Muscle of leg (tissue), 11 donors: ENCODE data around the gene SCN10A. TPM values are rescaled to one million over a fixed set of nuclear protein-coding genes. Genes with fewer than 3 reads are reported as not detected.

Experiments used
- DNase-seq: peaks from one replicate; pipeline ENCODE4 v3.0.0; 2013
- H3K27ac ChIP-seq: one replicate; pipeline ENCODE4 v1.5.1; 2013; ENCODE audit warnings: mild to moderate bottlenecking, low read length, control low read depth
- H3K27me3 ChIP-seq: one replicate; pipeline ENCODE4 v1.6.1; 2013; ENCODE audit warnings: low read length; ENCODE audit not compliant: control insufficient read depth, insufficient read depth
- H3K36me3 ChIP-seq: one replicate; pipeline ENCODE4 v1.6.1; 2013; ENCODE audit warnings: low read length; ENCODE audit not compliant: control insufficient read depth, insufficient read depth
- H3K4me1 ChIP-seq: one replicate; pipeline ENCODE4 v1.6.1; 2013; ENCODE audit warnings: low read length; ENCODE audit not compliant: control insufficient read depth, insufficient read depth
- H3K4me3 ChIP-seq: one replicate; pipeline ENCODE4 v1.5.1; 2013; ENCODE audit warnings: low read length, control low read depth
- H3K9me3 ChIP-seq: replicated peaks from 2 replicates; pipeline ENCODE4 v1.6.1; 2013; ENCODE audit warnings: low read depth, low read length; ENCODE audit not compliant: control insufficient read depth
- WGBS: methylation state at CpG from one replicate; pipeline ENCODE4 v1.1.5; 2013; ENCODE audit warnings: missing lambda C conversion rate; ENCODE audit not compliant: insufficient coverage; 5-methylcytosine and 5-hydroxymethylcytosine counted together
- polyA plus RNA-seq, 8 donors: library from polyadenylated mRNA; unstranded; fragments of 120-200 nt; gene quantifications; one replicate each; pipeline versions ENCODE4 v1.2.1 to v1.2.3, GENCODE V29; 2013; ENCODE audit warnings: inconsistent platforms in 1 of 8, low replicate concordance in 1 of 8; ENCODE audit not compliant: insufficient read length in 8 of 8, insufficient read depth in 1 of 8
- total RNA-seq: library from RNA; stranded (reverse); fragments of 120-200 nt; gene quantifications from one replicate; pipeline ENCODE4 v1.2.4, GENCODE V29; 2013

Gene SCN10A
- total and polyA plus RNA-seq, 9 donors, result not detected

DNA sequence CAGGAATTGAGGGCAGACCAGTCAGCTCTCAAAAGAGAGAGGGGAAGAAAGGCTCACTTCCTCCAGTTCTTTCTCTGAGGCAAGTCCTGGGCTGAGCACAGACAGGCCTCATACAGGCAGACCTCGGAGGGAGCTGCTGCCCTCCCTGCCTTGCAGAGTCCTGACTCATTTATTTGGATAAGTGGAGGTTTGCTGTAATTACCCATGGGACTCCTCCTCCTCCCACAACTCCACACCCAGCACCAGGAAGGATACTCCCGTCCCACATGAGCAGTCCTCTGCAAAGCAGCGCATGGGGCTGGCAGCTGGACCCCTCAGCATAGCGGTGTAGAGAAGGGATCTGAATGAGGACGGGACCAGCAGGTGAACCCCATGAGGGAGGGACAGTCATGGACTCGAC, 13.4 kb upstream of the SCN10A start:
- Histone ChIP-seq H3K9me3 (no peaks in the 10 kb centered on the region), H3K27me3 (no peaks in the 10 kb centered on the region), H3K4me1 (peaks cover 2% of the 10 kb centered on the region), H3K27ac (no peak overlapping the region), H3K4me3 (no peak overlapping the region), H3K36me3 (no peaks in the 10 kb centered on the region)
- WGBS, result 65% methylated on average over 3 of the region's 6 CpGs
- DNase-seq, result no peak

DNA sequence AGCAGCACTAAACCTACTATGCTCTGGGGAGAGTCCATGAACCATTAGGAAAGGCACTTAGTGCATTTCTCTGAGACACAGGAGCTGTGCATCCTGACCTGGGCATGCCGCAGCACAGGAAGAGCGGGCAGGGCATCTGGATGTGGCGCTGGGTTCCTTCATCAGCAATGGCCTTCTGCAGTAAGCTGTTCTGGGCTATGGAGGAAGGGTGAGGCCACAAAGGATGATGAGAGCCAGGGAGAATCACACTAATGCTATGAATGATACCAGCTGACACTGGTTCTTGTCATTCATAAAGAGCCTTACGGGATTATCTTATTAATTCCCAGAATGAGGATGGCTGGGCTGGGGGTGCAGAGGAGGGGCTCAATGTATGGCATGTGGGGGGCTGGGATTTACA, 12.7 kb upstream of the SCN10A start:
- no peak overlapping the region for H3K4me3 ChIP-seq

DNA sequence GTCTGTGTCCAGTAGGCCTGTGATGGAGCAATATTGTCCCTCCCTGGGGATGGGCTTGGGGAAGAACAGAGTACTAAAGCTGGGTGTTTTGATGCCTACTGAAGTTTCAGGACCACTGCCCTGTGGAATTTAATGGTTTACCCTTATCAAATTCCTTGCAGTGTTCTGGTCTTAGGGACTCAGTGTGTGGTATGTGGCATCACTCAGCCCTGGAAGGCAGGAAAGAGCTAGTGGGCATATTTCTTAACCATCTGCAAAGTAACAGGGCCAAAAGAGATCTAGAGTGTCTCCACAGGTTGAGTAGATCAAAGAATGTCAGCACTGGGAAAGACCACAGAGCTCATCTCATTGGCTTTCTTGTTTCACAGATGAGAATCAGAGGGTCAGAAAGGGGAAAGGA, 11.8 kb upstream of the SCN10A start:
- Histone ChIP-seq H3K27ac (no peak overlapping the region), H3K9me3 (no peaks in the 10 kb centered on the region), H3K36me3 (no peaks in the 10 kb centered on the region), H3K27me3 (no peaks in the 10 kb centered on the region), H3K4me3 (no peak overlapping the region), H3K4me1 (no peaks in the 10 kb centered on the region)
- DNase-seq, result no peak

More for the DNA sequence above, 12.7 kb upstream of the SCN10A start:
- Histone ChIP-seq H3K36me3 (no peaks in the 10 kb centered on the region), H3K27me3 (no peaks in the 10 kb centered on the region), H3K4me1 (no peaks in the 10 kb centered on the region), H3K9me3 (no peaks in the 10 kb centered on the region), H3K27ac (no peak overlapping the region)
- 87% methylated on average over 3 of the region's 4 CpGs for WGBS
- no peak for DNase-seq

DNA sequence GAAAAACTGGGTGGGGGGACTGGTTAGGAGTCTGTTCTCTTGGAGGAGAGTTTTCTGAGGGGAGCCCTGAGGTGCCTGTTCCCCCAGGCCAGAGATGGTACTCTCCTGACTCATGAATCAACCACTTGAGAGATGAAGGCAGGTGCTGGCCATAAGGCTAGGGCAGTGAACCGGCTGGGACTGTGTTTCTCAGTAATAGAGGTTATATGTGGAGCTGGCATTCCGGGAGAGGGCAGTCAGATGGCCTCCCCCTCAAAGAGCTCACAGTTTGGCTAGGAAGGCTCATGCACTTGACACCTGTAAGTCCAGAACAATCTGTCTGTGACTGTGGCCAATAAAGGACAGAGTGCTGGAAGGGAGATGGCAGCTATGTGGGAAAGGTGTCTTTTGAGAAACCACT, 10.0 kb upstream of the SCN10A start:
- no peak overlapping the region for H3K4me3 ChIP-seq
- H3K27me3 ChIP-seq, result no peaks in the 10 kb centered on the region
- no peak for DNase-seq
- H3K9me3 ChIP-seq, result no peaks in the 10 kb centered on the region
- 71% methylated on average over 2 of the region's 2 CpGs for WGBS
- H3K27ac ChIP-seq, result no peak overlapping the region
- no peaks in the 10 kb centered on the region for H3K36me3 ChIP-seq
- H3K4me1 ChIP-seq, result no peaks in the 10 kb centered on the region

DNA sequence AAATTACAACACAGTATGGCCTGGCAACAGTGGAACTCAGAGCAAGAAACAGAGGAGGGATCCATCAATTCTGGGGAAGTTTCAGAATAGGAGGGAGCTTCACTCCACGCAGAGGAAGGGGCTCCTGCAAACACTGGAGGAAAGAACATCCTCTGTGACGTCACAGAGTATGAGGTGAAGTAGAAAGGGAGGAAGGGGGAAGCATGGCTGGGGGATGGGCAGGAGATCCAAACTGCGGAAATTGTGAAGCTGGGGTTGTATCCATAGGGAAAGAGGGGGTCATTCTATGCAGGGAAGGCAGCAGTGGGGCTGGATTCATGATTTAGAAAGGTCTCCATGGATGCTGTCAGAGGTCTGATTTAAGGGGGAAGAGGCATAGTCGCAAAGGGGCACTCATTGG, 8.3 kb upstream of the SCN10A start:
- Histone ChIP-seq H3K27ac (no peak overlapping the region), H3K4me3 (no peak overlapping the region), H3K9me3 (no peaks in the 10 kb centered on the region), H3K4me1 (no peaks in the 10 kb centered on the region), H3K36me3 (no peaks in the 10 kb centered on the region), H3K27me3 (no peaks in the 10 kb centered on the region)
- no peak for DNase-seq
- WGBS, result 56% methylated on average over 3 of the region's 4 CpGs

DNA sequence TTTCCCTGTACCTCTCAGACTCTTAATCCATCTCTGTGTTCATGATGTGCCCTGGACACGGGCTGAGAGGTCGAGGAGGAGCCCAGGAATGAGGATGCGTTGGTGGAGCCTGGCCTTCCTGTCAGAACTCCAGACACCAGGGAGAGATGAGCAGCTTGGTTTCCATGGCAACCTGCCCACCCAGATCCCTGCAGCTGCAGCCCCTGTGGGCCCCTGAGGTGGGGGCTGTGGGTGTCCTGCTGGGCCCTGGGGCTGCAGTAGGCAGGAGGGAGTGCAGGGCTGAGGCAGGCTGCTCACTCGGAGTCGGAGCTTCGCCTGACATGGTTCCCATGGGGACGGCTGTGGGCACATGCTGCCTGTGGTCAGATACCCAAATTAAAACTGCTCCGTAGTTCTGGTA, 7.7 kb upstream of the SCN10A start:
- Histone ChIP-seq H3K4me1 (no peaks in the 10 kb centered on the region), H3K27ac (no peak overlapping the region), H3K27me3 (no peaks in the 10 kb centered on the region), H3K9me3 (no peaks in the 10 kb centered on the region), H3K4me3 (no peak overlapping the region), H3K36me3 (no peaks in the 10 kb centered on the region)
- WGBS, result 40% methylated on average over 1 of the region's 8 CpGs
- no peak for DNase-seq

DNA sequence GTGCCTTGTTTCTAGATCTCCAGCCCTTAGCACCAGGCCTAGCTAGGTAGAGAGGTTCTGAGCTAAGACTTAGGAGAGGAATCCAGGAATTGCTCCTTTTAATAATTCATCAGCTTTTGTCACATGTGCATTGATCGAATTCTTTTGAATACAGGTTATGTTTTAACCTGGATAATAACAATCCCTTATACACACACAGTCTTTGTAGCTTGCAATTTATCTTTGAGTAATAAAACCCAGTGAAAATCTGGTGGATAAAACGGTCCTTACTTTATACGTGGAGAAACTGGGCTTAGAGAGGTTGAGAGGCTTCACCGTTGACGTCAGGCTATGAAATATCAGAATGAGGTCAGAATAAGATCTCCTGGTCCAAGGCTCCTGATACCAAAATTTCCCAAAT, 7.2 kb upstream of the SCN10A start:
- H3K9me3 ChIP-seq, result no peaks in the 10 kb centered on the region
- no peaks in the 10 kb centered on the region for H3K4me1 ChIP-seq
- 90% methylated on average over 4 of the region's 5 CpGs for WGBS
- no peak overlapping the region for H3K4me3 ChIP-seq
- no peaks in the 10 kb centered on the region for H3K36me3 ChIP-seq
- no peak for DNase-seq
- H3K27ac ChIP-seq, result no peak overlapping the region
- H3K27me3 ChIP-seq, result no peaks in the 10 kb centered on the region

DNA sequence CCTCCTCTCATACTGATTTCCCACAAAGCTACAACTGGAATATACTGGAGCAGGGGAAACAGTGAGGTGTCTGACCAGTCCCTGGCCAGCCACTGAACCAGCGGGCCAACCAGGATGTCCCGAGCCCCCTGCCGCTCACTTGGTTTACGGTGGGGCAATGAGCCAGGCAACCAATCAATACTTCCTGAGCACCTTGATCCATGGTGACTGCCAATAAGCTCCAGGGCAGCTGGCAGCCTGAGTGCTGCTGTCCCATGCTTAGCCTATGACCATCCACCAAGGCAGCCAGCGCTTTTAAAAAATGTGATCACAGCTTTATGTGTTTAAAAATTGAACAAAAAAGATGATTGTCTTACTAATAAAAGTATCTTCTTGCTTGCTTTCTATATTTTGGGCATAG, 4.2 kb downstream of the SCN10A start:
- DNase-seq, result no peak
- Histone ChIP-seq H3K9me3 (no peaks in the 10 kb centered on the region), H3K4me3 (no peak overlapping the region), H3K27me3 (no peaks in the 10 kb centered on the region), H3K27ac (no peak overlapping the region), H3K36me3 (no peaks in the 10 kb centered on the region), H3K4me1 (no peaks in the 10 kb centered on the region)
- 71% methylated on average over 4 of the region's 5 CpGs for WGBS

DNA sequence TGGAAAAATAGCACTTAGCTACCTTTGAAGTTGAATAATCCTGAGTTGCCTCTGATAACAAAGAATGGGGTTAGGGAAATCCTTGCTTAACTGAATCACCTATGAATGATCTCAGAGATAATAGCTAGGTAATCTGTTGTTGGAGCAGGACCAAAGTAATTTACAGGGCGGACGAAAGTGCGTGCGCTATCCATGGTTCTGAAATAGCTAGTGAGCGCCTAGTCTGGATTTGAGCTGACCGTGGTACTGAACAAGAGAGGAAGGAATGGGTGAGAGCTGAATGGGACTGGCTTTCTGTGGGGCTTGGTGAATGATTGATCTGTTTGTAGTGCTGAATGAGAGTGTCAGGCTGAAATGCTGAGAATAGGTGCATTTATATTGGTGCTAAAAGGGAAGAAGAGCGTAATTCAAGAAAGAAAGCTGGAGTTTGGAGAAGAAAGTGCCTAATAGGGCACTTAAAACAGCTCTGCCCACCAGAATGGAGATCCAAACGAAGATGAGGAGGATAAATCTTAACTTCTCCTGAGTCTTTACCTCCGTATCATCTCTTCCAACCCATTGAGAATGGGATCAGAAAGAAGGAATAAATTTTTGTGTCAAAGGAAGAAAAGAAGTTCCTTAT, 10.1 kb downstream of the SCN10A start:
- Histone ChIP-seq H3K36me3 (no peaks in the 10 kb centered on the region), H3K4me3 (no peak overlapping the region), H3K27ac (no peak overlapping the region), H3K27me3 (no peaks in the 10 kb centered on the region), H3K9me3 (no peaks in the 10 kb centered on the region), H3K4me1 (no peaks in the 10 kb centered on the region)
- DNase-seq, result peak; percentile 70
- 0% methylated on average over 6 of the region's 9 CpGs for WGBS

DNA sequence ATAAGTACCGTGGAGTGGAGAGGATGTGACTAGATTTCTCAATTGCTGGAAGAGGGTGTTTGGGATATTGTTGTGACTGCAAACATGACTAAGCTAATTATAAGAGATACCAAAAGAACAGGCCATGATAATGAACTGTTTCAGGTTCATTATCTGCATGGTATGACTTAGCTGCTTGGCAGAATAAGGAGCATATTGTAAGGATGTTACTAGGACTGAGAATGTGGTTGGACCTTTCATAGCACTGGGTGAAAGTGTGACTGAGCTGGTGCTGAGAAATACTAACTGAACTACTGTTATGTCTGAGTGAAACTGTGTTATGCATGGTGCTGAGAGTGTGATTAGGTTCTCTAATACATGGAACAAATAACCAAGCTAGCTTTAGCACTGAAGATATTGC, 11.0 kb downstream of the SCN10A start:
- WGBS, result 83% methylated on average over 1 of the region's 1 CpG
- no peak overlapping the region for H3K4me3 ChIP-seq
- H3K36me3 ChIP-seq, result no peaks in the 10 kb centered on the region
- no peaks in the 10 kb centered on the region for H3K4me1 ChIP-seq
- no peaks in the 10 kb centered on the region for H3K27me3 ChIP-seq
- H3K27ac ChIP-seq, result no peak overlapping the region
- H3K9me3 ChIP-seq, result no peaks in the 10 kb centered on the region
- DNase-seq, result no peak

DNA sequence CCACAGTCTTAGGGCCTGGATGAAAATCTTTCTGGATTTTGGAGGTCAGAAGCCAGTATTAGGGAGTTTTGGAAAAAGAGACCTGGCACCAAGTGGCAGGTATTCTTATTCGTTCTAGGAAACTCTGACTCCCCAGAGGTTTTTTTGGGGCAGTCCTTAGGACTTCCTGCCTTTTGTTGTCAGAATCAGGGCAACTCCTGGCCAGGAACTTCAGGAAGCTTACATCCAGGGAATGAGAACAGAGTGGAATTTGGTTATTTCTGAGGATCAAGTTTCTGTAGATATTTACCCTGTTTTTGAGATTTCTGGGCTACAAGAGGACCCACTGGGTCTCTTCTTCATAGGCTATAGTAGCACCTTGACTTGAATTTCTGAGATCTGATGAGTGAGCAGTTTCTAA, 15.5 kb downstream of the SCN10A start:
- Histone ChIP-seq H3K36me3 (no peaks in the 10 kb centered on the region), H3K9me3 (no peaks in the 10 kb centered on the region), H3K4me1 (no peaks in the 10 kb centered on the region), H3K27me3 (no peaks in the 10 kb centered on the region), H3K4me3 (no peak overlapping the region), H3K27ac (no peak overlapping the region)
- WGBS, result 40% methylated on average over 1 of the region's 1 CpG
- no peak for DNase-seq
